Left lobe of liver (tissue), 2 donors: Measurements from ENCODE around the gene PLEKHM2. TPM values are rescaled to one million over a fixed set of nuclear protein-coding genes. Genes with fewer than 3 reads are reported as not detected.

ENCODE experiments used
- ATAC-seq: fragments of 200-7000 bp; cut with Tn5 transposase; one replicate; pipeline ENCODE4 v1.9.1; 2020; ENCODE audit warnings: mild to moderate bottlenecking, moderate library complexity
- DNase-seq: peaks from one replicate; pipeline ENCODE4 v3.0.0-alpha.2; 2020; ENCODE audit warnings: low spot score
- total RNA-seq: library from RNA; stranded (reverse); gene quantifications from one replicate; pipeline ENCODE4 v1.2.1, GENCODE V29; 2021
- donor health status: DM: no; HTN: no; CAD: no; lungs with moderate emphysema.
- donor health status: DM: no; HTN: yes; CAD: no.

PLEKHM2 gene
- total RNA-seq, 1 donor from 2014 or later = 22.0 TPM

DNA sequence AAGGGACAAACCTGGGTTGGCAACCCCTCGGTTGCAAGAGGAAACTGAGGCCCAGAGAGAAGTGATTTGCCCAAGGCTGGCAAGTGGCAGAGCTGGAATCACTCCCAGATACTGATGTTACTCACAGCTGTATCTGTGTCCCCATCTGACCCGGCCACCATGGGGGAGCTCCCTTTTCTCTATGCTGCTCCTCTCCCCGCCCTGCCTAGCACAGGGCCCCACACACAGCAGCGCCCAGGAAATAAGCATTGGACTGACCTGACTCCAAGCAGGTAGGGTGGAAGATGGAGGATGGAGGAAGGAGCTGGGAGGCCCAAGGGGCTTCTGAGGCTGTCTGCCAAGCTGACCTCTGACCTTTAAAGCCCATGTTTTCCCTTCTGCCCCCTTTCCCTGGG lies 71.5 kb downstream of the PLEKHM2 start:
- ATAC-seq = no peak
- DNase-seq = no peak

DNA sequence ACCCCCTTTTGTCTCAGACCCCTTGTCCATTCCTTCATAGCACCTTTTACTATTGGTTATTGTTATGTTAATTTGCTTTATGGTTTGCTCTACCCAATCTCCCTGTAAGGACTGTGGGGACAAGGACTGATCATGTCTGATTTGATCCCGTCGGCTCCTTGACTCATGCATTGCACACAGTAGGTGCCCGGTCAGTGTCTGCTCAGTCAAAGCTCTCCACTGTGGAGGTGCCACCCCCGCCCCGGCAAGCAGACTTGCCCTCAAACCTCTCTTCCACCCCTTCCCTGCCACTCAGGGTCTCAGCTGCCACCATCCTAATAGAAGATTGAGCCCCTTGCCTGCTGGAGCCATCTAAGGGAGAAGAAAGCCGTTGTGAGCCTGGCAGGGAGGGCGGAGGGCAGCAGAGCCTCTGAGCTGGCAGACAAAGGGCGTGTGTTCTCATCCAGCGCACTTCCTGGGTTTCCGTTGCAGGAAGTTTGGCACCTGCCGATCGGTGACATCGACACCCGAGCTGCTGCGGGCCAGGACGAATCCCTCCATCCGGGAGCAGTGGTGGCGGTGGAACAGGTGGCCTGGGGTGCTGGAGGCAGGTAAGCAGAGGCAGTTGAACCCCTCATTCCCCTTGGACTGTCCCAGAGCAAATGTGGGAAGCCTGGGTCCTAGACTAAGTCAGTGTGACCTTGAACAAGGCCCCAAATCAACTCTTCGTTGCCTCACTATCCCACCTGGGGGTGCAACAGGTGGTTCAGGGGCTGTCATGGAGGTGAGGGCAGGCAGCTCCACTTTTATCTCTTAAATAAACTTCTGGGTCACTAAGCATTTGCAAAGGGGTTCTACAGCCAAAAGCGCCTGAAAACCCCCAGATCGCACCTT lies 72.3 kb downstream of the PLEKHM2 start:
- ATAC-seq = peak; percentile 44
- DNase-seq = no peak

DNA sequence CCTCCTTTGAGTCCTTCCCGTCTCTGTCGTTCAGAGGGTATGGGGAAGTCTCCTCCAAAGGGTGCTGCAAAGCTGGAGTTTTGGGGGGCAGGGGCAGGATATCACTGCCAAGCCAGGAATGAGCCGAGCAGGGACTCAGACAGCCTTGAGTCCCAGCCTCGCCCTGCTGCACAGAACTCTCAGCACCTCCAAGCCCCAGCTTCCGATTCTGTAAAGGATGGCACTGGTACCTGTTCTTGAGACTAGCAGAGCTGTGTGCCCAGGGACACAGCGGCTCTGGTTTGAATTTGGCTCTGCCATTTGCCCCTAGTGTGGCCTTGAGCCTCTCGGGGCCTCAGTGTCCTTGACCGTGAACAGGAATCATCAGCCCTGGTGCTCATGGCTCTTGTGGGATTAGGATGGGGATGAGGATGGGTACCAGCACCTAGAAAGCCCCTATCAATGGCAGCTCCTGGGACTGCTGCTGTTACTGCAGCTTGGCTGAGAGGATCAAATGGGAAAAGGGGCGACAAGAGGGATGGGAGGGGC lies 73.0 kb downstream of the PLEKHM2 start:
- DNase-seq (no peak), ATAC-seq (no peak)

DNA sequence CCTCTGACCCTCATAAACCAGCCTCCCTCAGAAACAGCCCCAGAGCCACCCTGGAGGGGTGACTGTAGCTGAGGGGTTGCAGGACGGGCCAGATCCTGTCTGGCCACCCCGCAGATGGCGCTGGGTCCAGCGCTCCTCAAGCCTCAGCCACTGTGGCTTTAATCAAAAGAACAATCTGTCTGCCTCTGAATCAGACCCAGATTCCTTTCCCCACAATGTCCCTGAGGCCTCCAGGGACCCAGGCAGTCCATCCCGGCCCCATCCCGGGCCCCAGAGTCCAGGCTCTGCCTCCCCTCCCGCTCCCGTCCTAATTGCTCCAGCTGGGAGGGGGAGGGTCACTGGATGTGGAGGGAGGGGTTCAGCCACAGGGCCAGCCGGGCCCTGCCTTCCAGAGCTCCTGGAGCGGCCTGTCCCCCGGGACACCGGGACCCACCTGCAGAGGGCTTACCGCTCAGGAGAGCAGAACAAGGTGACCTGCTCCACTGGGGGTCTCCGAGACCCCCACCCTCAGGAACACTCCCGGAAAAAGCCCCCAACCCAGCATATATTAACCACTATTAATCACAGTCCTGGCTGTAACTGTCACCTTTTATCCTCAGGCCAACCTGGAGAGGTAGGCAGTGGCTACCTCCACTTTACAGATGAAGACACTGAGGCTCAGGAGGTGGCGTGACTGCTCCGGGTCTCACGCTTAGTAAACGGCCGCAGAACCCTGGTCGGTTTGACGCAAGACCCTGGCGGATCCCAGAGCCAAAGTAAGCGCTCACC lies 73.6 kb downstream of the PLEKHM2 start:
- no peak for DNase-seq

DNA sequence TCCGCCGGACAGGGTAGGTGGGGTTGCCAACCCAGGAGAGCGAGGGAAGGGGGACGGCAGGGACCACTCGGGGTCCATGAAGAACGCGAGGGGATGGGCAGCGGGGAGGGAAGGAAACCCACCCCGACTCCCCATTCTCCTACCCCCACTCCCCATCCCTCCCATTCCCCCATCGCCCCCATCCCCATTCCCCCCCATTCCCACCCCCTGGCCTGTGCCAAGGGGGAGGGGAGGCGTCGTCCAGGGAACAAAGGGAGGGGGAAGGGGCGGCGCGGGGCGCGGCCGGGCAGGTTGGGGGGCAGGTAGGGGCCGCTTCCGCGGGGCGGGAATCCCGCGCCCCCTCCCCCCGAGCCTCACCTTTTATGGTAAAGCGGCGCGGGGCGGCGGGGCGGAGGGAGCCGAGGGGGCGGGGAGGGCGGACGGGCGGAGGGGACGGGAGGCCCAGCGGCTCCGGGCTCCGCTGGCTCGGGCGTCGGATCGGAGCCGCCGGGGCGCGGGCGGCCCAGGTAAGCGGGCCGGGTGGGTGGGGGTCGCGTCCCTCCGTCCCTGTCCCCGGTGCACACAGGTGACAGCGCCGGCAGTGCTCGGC lies 74.3 kb downstream of the PLEKHM2 start, which contains the start of gene FBLIM1:
FBLIM1 (plus strand) TSS at position 453 of the 589 bp plus-strand sequence. CDS start 6,189 bp downstream, outside the sequence.
- DNase-seq (no peak), ATAC-seq (peak; percentile 24)

More for the DNA sequence above, 73.6 kb downstream of the PLEKHM2 start:
- ATAC-seq = no peak

DNA sequence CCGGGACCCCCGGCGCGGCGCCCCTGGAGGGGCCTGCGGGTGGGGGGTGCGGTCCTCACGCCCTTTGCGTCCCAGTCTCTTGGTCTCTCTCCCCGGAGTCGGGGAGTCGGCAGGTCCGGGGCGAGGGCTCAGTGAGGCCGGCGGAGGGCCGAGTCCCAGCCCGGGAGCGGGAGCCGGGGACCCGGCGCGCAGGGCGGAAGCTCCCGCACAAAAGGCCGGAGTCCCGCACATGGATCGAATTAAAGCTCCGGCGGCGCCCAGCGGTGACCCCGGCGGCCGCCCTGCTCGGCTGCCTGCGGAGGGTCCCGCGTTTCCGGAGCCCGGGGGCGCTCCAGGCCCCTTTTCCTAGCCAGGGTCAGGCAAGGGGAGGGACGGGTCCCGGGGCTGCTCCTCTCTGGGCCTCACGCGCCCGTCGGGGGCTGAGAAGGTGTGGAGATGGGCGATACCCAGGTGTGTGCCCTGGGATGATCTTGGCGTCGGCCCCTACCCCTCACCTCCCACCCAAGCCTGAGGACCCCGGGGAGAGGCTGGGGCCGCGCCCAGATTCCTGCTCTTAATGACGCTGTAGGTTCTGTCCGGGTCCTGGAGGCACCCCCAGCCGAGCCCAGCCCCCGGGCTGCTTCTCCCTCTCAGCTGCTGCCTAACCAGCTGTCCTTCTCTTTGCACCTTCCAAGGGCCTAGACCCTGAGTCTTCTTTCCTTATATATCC lies 75.0 kb downstream of the PLEKHM2 start:
- ATAC-seq (peak; percentile 45), DNase-seq (no peak)

DNA sequence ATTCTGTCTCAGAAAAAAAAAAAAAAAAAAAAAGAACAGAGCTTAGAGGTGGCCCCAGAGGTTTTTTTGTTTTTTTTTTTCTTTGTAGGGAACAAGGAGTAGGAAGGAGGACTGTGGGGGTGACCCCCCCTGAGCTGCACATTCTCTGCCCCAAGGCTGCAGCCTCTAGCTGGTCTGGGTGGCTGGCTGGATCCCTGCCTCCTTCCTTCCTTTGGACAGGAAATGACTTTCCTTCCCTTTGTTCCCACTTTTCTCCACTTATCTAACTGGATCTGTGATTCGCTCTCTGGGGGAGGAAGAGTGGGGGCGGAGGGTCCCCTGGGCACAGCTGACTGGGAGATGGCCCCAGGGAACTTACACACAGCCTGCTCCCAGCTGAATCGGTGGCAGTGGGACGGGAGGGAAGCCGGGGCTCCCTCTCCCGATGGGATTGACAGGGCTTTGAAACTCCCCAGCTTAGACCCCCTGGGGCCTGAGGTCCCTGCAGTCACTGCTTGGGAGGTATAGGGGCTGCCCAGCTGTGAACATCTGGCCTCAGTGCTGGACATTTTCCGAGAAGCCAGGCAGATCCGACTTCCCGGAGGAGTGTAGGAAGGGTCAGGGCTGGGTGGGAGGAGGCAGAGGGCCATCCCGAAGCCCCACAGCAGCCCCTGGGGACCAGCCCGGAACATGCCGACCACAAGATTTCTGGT lies 76.5 kb downstream of the PLEKHM2 start:
- ATAC-seq (no peak), DNase-seq (no peak)

DNA sequence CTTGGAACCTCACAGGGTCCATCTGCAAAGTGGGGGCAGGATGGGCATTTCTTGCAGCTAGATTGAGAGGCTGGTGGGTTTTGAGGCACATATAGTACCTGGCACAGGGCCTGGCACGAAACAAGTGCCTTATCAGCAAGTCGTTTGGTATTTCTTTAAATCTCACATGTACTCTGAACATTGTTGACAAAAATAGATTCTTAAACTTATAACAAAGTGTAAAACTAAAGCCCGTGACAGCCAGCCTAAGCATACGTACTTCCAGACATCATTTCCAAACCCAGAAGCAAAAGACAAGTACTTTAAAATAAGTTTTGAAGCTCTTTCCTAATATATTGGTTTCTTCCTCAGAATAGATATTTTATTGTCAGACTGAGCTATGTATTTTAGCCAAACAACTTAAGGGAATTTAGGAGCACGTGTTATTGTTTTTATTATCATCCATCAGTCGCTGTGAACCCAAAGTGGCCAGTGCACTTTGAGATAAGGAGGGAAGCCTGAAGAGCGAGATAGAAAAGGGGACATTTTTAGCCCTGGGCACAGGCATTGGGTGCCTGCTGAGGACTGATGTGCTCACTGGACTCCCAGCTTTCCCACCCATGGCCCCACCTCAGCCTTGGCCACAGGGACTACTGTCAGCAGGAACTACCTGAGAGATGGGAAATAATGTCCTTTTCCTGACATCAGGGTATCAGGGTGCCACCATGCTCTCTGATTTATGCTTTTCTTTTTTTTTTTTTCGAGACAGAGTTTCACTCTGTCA lies 77.4 kb downstream of the PLEKHM2 start:
- ATAC-seq (no peak), DNase-seq (no peak)

DNA sequence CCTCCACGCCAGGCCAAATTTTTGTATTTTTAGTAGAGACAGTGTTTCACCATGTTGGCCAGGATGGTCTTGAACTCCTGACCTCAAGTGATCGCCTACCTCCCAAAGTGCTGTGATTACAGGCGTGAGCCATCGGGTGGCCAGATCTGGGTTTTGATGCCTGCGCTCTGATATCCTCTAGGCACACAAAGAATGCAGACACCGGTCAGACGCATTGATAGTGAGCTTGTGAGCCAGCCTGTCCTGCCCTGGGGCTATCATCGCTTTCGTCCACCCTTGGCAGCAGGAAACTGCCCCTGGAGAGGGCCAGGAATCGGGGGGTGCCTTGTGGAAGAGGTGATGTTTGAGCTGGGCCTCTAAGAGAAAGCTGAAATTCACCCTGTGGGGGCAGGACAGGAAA lies 78.4 kb downstream of the PLEKHM2 start:
- no peak for ATAC-seq
- DNase-seq = no peak

DNA sequence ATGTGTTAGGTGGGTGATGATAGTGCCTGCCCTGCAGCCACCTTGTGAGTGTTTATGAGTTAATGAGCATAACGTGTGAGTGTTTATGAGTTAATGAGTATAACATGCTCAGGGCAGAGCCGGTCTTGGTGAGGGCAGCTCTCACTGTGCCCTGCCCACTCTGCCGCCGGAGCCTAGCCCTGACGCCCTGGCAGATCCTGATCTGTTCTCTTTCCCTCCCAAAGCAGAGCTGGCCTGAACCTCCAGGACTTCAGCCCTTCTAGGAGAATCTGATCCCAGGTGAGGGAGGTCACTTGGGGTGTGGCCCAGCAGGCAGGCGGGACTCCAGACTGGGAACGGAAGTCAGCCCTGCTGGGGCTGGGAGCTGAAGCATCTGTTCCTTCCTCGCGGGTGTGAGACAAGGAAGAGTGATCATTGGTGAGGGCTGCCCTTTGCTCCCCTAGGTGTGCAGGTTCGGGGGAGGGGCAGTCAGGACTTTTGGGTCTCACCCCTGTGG lies 80.2 kb downstream of the PLEKHM2 start:
- DNase-seq (no peak), ATAC-seq (peak; percentile 41)

DNA sequence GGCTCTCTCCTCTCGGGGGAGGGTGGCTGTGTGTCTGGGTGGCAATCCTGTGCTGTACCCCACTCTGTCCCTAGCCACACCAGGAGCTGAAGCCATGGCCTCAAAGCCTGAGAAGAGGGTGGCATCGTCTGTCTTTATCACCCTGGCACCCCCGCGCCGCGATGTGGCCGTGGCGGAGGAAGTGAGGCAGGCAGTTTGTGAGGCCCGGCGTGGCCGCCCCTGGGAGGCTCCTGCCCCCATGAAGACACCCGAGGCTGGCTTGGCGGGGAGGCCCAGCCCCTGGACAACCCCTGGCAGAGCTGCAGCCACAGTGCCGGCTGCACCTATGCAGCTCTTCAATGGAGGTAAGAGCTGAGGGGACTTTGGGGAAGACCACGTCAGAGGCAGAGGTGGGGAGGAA lies 80.8 kb downstream of the PLEKHM2 start:
- no peak for ATAC-seq
- DNase-seq = no peak

DNA sequence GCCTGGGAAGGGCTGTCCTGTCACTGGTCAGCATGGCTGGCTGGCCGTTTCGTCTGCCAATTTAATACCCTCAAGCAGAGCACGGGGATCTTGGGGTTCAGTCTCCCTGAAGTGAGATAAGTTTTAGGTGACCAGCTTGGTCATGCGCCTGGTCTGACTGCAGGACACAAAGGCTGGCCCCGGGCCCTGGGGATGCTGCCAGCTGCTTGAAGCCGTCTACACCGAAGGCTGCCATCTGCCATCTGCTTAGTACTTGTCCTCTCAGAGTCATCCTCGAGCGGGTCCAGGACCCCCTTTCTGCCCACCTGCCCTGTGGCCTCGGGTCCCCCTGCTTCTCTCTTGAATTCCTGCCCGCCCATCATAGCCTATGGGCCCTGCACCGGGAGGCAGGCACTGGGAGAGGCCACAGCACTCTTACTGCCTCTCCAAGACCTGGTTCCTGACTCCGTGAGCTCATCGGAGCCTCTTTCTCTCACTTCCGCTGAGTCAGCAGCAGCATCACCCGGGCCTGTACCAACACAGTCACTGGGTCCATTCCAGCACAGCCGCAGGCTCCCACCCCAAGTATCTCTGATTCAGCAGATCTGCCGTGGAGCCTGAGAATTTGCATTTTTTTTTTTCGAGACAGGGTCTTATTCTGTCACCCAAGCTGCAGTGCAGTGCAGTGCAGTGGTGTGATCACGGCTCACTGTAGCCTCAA lies 81.5 kb downstream of the PLEKHM2 start:
- DNase-seq = no peak
- ATAC-seq = peak; percentile 12

DNA sequence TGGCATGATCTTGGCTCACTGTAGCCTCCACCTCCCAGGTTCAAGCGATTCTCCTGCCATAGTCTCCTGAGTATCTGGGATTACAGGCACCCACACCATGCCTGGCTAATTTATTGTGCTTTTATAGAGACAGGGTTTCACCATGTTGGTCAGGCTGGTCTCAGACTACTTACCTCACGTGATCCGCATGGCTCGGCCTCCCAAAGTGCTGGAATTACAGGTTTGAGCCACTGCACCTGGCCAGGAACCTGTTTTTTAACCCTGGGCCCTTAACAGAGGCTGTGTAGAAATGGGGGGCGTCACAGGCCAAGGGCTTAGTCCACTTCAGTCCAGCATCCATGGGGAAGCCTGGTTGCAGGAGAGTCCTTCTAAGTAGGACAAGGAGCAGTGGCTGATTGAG lies 83.8 kb downstream of the PLEKHM2 start:
- no peak for ATAC-seq

DNA sequence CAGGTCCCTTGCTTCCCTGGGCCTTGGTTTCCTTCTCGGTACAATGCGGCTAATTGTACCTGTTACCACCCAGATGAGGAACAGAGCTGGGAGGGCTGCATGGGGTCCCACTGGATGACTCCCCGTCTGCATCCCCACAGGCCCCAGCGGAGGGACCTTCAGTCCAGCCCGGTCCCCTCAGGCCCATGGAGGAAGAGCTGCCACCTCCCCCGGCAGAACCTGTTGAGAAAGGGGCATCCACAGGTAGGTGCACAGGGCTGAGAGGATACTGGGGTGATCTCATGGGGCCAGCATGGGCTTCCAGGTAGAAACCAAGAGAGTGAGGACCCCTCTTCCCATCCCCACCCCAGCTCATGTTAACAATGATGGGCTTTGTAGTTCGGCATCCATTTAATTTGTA lies 84.3 kb downstream of the PLEKHM2 start:
- DNase-seq (no peak), ATAC-seq (no peak)

More for the DNA sequence above, 83.8 kb downstream of the PLEKHM2 start:
- no peak for DNase-seq

DNA sequence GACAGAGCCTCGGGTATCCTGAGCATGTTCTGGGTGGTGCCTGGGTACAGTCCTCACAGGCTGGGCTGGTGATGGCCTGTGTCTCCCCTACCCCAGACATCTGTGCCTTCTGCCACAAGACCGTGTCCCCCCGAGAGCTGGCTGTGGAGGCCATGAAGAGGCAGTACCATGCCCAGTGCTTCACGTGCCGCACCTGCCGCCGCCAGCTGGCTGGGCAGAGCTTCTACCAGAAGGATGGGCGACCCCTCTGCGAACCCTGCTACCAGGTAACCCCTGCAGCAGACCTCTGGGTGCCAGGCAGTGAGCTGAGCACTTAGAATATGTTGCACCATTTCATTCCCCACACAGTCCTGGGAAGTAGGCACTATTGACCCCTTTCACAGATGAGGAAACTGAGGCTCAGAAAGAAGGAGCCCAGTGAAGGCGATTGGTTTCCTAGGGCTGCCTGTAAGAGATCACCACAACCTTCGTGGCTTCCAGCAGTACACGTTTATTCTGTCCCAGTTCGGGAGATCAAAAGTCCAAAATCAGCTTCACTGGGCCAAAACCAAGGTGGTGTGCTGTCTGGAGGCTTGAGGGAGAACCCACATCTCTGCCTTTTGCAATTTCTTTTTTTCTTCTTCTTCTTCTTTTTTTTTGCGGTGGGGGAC lies 86.3 kb downstream of the PLEKHM2 start:
- DNase-seq (no peak), ATAC-seq (peak; percentile 79)

DNA sequence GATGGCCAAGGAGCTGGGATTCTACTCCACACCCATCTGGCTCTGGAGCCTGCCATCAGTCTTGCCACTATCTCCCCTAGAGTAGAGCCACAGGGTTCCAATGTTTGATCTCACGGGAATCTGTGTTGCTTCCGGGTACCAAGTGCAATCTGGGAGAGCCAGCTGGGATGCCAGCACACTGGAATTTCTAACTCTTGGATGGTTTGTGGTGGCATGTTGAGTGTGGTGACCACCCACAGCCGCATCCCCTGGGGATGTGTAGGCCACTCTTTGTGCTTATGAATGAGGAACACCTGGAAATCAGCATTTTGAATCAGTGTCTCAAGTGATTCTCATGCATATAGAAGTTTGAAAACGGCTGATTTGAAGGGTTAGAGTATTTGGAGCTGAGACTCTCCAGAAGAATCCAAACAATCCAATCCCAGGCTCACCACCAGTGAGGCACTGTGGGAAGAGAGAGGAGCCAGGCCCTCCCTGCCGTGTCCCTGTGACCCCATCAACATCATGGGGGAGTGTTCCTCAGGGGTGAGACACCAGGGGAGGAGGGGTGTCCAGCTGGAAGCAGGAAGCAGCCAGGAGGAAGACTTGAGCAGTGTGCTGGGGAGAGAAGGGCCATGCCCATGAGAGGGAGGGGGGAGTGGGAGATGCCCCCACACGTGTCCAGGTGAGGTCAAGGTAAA lies 87.9 kb downstream of the PLEKHM2 start:
- ATAC-seq (no peak), DNase-seq (no peak)

DNA sequence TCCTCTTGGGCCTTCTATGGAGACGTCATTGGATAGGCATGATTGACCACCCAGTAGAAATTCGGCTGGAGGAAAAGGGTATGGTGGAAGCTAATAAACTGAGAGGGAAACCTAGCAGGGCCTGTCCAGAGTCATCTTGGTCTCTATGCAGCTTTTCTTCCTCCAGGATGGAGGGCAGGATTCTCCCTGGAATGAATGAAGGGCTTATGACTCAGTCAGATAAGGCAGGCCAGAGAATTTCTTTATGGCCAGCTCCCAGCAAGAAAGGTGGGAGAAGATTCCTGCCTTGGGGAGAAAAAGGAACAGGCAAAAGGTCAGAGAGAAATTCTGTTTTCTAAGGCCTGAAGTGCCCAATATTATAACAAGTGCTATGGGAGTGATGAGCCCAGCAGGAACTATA lies 91.6 kb downstream of the PLEKHM2 start:
- no peak for ATAC-seq

More for the DNA sequence above, 91.6 kb downstream of the PLEKHM2 start:
- DNase-seq = no peak
